WTC11 (cell line): Measurements from ENCODE around the gene ZNF366. TPM values are rescaled to one million over a fixed set of nuclear protein-coding genes. Genes with fewer than 3 reads are reported as not detected.

Source experiments
- ATAC-seq: fragments of 200-7000 bp; cut with Tn5 transposase; 2 replicates; pipeline ENCODE4 v1.10.0; 2021; ENCODE audit warnings: mild to moderate bottlenecking, moderate library complexity
- CTCF ChIA-PET: fragments of 300-600 bp; sonication (Branson Sonifier 250); formaldehyde crosslinking; loops from one replicate; lab custom pipeline; 2021; ENCODE audit warnings: antibody characterized with exemption; lab: Charles Lee
- POLR2A ChIA-PET: fragments of 350-600 bp; sonication (Branson Sonifier 250); formaldehyde crosslinking; loops from one replicate; lab custom pipeline; 2021; ENCODE audit warnings: antibody characterized with exemption; lab: Charles Lee
- DNase-seq: peaks from one replicate; pipeline ENCODE4 v3.0.0; 2021; ENCODE audit warnings: low spot score
- H3K27ac Mint-ChIP-seq: 2 replicates; pipeline ENCODE4 v1.8.0; 2021; ENCODE audit warnings: mixed read lengths
- H3K27me3 Mint-ChIP-seq: 2 replicates; pipeline ENCODE4 v1.8.0; 2021; ENCODE audit warnings: low read depth, mild to moderate bottlenecking, moderate library complexity, mixed read lengths
- H3K36me3 Mint-ChIP-seq: 2 replicates; pipeline ENCODE4 v1.8.0; 2021; ENCODE audit warnings: mixed read lengths
- H3K4me1 Mint-ChIP-seq: 2 replicates; pipeline ENCODE4 v1.8.0; 2022; ENCODE audit warnings: mixed read lengths
- H3K4me3 Mint-ChIP-seq: 2 replicates; pipeline ENCODE4 v1.8.0; 2021; ENCODE audit warnings: mild to moderate bottlenecking, moderate library complexity, mixed read lengths
- H3K9me3 Mint-ChIP-seq: 2 replicates; pipeline ENCODE4 v1.8.0; 2021; ENCODE audit warnings: mixed read lengths
- ERG ChIP-seq: fragments of 250-450 bp; sonication (Bioruptor Pico); IDR thresholded peaks from 2 replicates; pipeline ENCODE4 v1.8.0; 2021; ENCODE audit warnings: mild to moderate bottlenecking
- ESRRA ChIP-seq: sonication (generic); formaldehyde crosslinking; IDR thresholded peaks from 2 replicates; pipeline ENCODE4 v1.8.1; 2022; ENCODE audit warnings: mild to moderate bottlenecking, missing genetic modification reagents, borderline replicate concordance
- NFE2L1 ChIP-seq: sonication (generic); formaldehyde crosslinking; IDR thresholded peaks from 2 replicates; pipeline ENCODE4 v1.8.1; 2023; ENCODE audit warnings: missing genetic modification reagents
- PRDM15 ChIP-seq: sonication (generic); formaldehyde crosslinking; IDR thresholded peaks from 2 replicates; pipeline ENCODE4 v1.8.0; 2022; ENCODE audit warnings: missing genetic modification reagents
- RORB ChIP-seq: fragments of 250-450 bp; sonication (Bioruptor Pico); IDR thresholded peaks from 2 replicates; pipeline ENCODE4 v1.9.0; 2021; ENCODE audit warnings: mild to moderate bottlenecking
- TEAD1 ChIP-seq: sonication (generic); formaldehyde crosslinking; IDR thresholded peaks from 2 replicates; pipeline ENCODE4 v1.8.0; 2022; ENCODE audit warnings: mild to moderate bottlenecking, missing genetic modification reagents
- ZBTB21 ChIP-seq: sonication (generic); formaldehyde crosslinking; IDR thresholded peaks from 2 replicates; pipeline ENCODE4 v1.8.1; 2023; ENCODE audit warnings: mild to moderate bottlenecking, missing genetic modification reagents, borderline replicate concordance
- total RNA-seq: library from RNA; stranded (reverse); gene quantifications from 3 replicates; pipeline ENCODE4 v1.2.3, GENCODE V29; 2021
- TF ChIP-seq, protein P1 (sequence below): sonication (generic); formaldehyde crosslinking; IDR thresholded peaks from 2 replicates; pipeline ENCODE4 v1.8.0; 2022; ENCODE audit warnings: mild to moderate bottlenecking, missing genetic modification reagents
- TF ChIP-seq, protein P2 (sequence below): sonication (generic); formaldehyde crosslinking; IDR thresholded peaks from 2 replicates; pipeline ENCODE4 v1.8.0; 2023; ENCODE audit warnings: missing genetic modification reagents, mild to moderate bottlenecking, borderline replicate concordance
- TF ChIP-seq, protein P3 (sequence below): sonication (generic); formaldehyde crosslinking; IDR thresholded peaks from 2 replicates; pipeline ENCODE4 v1.8.0; 2023; ENCODE audit warnings: mild to moderate bottlenecking, missing genetic modification reagents
- TF ChIP-seq, protein P4 (sequence below): sonication (generic); formaldehyde crosslinking; IDR thresholded peaks from 2 replicates; pipeline ENCODE4 v1.8.1; 2023; ENCODE audit warnings: mild to moderate bottlenecking, missing genetic modification reagents, moderate library complexity
- TF ChIP-seq, protein P5 (sequence below): sonication (generic); formaldehyde crosslinking; IDR thresholded peaks from 2 replicates; pipeline ENCODE4 v1.8.1; 2022; ENCODE audit warnings: low read depth, mild to moderate bottlenecking, moderate library complexity, missing genetic modification reagents, borderline replicate concordance

ZNF366 gene
- total RNA-seq, 1 experiment from 2014 or later: not detected

GRCh38 chr5:72550595-72550994 is 43.4 kb upstream of the ZNF366 start (continued):
- TF ChIP-seq, protein P1, sequence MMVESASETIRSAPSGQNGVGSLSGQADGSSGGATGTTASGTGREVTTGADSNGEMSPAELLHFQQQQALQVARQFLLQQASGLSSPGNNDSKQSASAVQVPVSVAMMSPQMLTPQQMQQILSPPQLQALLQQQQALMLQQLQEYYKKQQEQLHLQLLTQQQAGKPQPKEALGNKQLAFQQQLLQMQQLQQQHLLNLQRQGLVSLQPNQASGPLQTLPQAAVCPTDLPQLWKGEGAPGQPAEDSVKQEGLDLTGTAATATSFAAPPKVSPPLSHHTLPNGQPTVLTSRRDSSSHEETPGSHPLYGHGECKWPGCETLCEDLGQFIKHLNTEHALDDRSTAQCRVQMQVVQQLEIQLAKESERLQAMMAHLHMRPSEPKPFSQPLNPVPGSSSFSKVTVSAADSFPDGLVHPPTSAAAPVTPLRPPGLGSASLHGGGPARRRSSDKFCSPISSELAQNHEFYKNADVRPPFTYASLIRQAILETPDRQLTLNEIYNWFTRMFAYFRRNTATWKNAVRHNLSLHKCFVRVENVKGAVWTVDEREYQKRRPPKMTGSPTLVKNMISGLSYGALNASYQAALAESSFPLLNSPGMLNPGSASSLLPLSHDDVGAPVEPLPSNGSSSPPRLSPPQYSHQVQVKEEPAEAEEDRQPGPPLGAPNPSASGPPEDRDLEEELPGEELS (CRISPR knock-in tag): no peak
- no peak for TF ChIP-seq NFE2L1 (CRISPR knock-in tag)
- TF ChIP-seq RORB (CRISPR knock-in tag): no peak

GRCh38 chr5:72543811-72544210 is 36.6 kb upstream of the ZNF366 start:
- CTCF ChIA-PET: no interaction called here
- POLR2A ChIA-PET: no interaction called here
- TF ChIP-seq, protein P2, sequence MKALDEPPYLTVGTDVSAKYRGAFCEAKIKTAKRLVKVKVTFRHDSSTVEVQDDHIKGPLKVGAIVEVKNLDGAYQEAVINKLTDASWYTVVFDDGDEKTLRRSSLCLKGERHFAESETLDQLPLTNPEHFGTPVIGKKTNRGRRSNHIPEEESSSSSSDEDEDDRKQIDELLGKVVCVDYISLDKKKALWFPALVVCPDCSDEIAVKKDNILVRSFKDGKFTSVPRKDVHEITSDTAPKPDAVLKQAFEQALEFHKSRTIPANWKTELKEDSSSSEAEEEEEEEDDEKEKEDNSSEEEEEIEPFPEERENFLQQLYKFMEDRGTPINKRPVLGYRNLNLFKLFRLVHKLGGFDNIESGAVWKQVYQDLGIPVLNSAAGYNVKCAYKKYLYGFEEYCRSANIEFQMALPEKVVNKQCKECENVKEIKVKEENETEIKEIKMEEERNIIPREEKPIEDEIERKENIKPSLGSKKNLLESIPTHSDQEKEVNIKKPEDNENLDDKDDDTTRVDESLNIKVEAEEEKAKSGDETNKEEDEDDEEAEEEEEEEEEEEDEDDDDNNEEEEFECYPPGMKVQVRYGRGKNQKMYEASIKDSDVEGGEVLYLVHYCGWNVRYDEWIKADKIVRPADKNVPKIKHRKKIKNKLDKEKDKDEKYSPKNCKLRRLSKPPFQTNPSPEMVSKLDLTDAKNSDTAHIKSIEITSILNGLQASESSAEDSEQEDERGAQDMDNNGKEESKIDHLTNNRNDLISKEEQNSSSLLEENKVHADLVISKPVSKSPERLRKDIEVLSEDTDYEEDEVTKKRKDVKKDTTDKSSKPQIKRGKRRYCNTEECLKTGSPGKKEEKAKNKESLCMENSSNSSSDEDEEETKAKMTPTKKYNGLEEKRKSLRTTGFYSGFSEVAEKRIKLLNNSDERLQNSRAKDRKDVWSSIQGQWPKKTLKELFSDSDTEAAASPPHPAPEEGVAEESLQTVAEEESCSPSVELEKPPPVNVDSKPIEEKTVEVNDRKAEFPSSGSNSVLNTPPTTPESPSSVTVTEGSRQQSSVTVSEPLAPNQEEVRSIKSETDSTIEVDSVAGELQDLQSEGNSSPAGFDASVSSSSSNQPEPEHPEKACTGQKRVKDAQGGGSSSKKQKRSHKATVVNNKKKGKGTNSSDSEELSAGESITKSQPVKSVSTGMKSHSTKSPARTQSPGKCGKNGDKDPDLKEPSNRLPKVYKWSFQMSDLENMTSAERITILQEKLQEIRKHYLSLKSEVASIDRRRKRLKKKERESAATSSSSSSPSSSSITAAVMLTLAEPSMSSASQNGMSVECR (CRISPR knock-in tag): no peak
- TF ChIP-seq PRDM15 (CRISPR knock-in tag) (no peak), ERG (CRISPR knock-in tag) (no peak), TEAD1 (CRISPR knock-in tag) (no peak), ESRRA (CRISPR knock-in tag) (no peak), ZBTB21 (no peak)
- TF ChIP-seq, protein P3, sequence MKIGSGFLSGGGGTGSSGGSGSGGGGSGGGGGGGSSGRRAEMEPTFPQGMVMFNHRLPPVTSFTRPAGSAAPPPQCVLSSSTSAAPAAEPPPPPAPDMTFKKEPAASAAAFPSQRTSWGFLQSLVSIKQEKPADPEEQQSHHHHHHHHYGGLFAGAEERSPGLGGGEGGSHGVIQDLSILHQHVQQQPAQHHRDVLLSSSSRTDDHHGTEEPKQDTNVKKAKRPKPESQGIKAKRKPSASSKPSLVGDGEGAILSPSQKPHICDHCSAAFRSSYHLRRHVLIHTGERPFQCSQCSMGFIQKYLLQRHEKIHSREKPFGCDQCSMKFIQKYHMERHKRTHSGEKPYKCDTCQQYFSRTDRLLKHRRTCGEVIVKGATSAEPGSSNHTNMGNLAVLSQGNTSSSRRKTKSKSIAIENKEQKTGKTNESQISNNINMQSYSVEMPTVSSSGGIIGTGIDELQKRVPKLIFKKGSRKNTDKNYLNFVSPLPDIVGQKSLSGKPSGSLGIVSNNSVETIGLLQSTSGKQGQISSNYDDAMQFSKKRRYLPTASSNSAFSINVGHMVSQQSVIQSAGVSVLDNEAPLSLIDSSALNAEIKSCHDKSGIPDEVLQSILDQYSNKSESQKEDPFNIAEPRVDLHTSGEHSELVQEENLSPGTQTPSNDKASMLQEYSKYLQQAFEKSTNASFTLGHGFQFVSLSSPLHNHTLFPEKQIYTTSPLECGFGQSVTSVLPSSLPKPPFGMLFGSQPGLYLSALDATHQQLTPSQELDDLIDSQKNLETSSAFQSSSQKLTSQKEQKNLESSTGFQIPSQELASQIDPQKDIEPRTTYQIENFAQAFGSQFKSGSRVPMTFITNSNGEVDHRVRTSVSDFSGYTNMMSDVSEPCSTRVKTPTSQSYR: no peak
- TF ChIP-seq, protein P4, sequence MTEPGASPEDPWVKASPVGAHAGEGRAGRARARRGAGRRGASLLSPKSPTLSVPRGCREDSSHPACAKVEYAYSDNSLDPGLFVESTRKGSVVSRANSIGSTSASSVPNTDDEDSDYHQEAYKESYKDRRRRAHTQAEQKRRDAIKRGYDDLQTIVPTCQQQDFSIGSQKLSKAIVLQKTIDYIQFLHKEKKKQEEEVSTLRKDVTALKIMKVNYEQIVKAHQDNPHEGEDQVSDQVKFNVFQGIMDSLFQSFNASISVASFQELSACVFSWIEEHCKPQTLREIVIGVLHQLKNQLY: no peak
- TF ChIP-seq, protein P5, sequence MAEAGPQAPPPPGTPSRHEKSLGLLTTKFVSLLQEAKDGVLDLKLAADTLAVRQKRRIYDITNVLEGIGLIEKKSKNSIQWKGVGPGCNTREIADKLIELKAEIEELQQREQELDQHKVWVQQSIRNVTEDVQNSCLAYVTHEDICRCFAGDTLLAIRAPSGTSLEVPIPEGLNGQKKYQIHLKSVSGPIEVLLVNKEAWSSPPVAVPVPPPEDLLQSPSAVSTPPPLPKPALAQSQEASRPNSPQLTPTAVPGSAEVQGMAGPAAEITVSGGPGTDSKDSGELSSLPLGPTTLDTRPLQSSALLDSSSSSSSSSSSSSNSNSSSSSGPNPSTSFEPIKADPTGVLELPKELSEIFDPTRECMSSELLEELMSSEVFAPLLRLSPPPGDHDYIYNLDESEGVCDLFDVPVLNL (CRISPR knock-in tag): no peak
- Mint-ChIP-seq H3K4me1 (peaks cover 15% of the 10 kb centered on the region), H3K36me3 (peaks cover 4% of the 10 kb centered on the region; the same call in 1 of the 2 replicates), H3K27me3 (no peaks in the 10 kb centered on the region), H3K9me3 (peaks cover 31% of the 10 kb centered on the region), H3K4me3 (no peak overlapping the region), H3K27ac (no peak overlapping the region)
- ATAC-seq: no peak
- no peak for DNase-seq
